Vagina (tissue), 2 donors: ENCODE measurements around the gene ATP2B2.

Source experiments
- CTCF ChIP-seq, 3 experiments: fragments of 450-650 bp in 2 of 3; fragments of 200-600 bp in 1 of 3; sonication (generic) in 1 of 3; IDR thresholded peaks; one replicate each; pipeline ENCODE4 v1.5.1; 2017 to 2019; ENCODE audit warnings: antibody characterized with exemption in 3 of 3, mild to moderate bottlenecking in 2 of 3, moderate library complexity in 2 of 3
- POLR2A ChIP-seq, 2 donors: fragments of 450-650 bp; IDR thresholded peaks; one replicate each; pipeline ENCODE4 v1.6.1; 2017; ENCODE audit warnings: antibody characterized with exemption in 2 of 2, mild to moderate bottlenecking in 2 of 2, moderate library complexity in 2 of 2
- POLR2AphosphoS5 ChIP-seq, 2 donors: sonication (generic); formaldehyde crosslinking; IDR thresholded peaks; one replicate each; pipeline ENCODE4 v1.9.0; 2017; ENCODE audit warnings: antibody characterized with exemption in 2 of 2, mild to moderate bottlenecking in 2 of 2, low read depth in 1 of 2; ENCODE audit not compliant: insufficient read depth in 1 of 2

GRCh38 chr3:10494180-10494579 lies 11.2 kb downstream of the ATP2B2 start:
- TF ChIP-seq POLR2AphosphoS5 (IDR thresholded peaks at IDR 0.05; ENCODE audit: insufficient read depth in 1 of 2, low read depth in 1 of 2) (no peak), CTCF (IDR thresholded peaks at IDR 0.05) (no peak), POLR2A (IDR thresholded peaks at IDR 0.05) (no peak)
